Measurements from ENCODE around the gene CACNA1S. TPM values are rescaled to one million over a fixed set of nuclear protein-coding genes. Genes with fewer than 3 reads are reported as not detected.

The CACNA1S gene
- polyA plus RNA-seq, 1 of the 3 experiments (the other 2 are of a cell fraction), result not detected

DNA sequence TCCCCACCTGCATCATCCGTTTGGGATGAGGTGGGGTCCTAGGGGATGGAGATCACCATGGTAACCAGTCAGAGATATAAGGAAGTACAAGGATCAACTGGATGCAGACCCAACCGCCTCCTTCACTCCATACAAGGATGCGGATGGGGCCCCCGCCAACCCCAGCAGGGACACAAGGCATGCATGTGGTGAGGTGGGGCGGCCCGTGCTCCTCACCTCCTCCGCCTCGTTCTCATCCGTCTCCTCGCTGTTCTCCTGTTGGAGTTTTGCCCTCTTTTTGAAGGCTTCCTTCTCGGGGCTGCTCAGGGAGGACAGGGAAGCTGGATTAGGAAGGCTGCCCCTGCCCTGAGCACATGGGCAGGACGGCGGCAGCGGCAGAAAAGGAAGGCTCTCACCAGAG is 112.6 kb downstream of the CACNA1S start:
- ChIA-PET POLR2A (no interaction called here), CTCF (interaction anchor here (1.2 to 2.1 kb wide), 4 partner anchors 10 to 109 kb away, joined by 3 to 6 read pairs (median 4); no protein-coding TSS in a partner anchor)
- no peaks in the 10 kb centered on the region for H3F3A ChIP-seq (replicated peaks; ENCODE audit: insufficient read depth)
- H2AFZ ChIP-seq (ENCODE audit: low read depth), result no peak overlapping the region
- no peak for DNase-seq
- H3K9ac ChIP-seq, result no peak overlapping the region
- H3K9me3 ChIP-seq, result no peaks in the 10 kb centered on the region
- no peak overlapping the region for H3K27ac ChIP-seq (ENCODE audit: low read depth in 2 of 2, low read length in 1 of 2)
- no peaks in the 10 kb centered on the region for H3K27me3 ChIP-seq (ENCODE audit: insufficient read depth)
- H3K79me2 ChIP-seq (ENCODE audit: insufficient read depth), result no peaks in the 10 kb centered on the region
- H3K4me3 ChIP-seq (ENCODE audit: low read depth in 2 of 2, low read length in 1 of 2), result no peak overlapping the region
- H3K36me3 ChIP-seq (replicated peaks in 1 of 2; ENCODE audit: control insufficient read depth in 1 of 2, insufficient read depth in 2 of 2, low read length in 1 of 2), result no peaks in the 10 kb centered on the region
- H4K20me1 ChIP-seq (ENCODE audit: insufficient read depth), result no peaks in the 10 kb centered on the region
- H3K9me2 ChIP-seq, result no peaks in the 10 kb centered on the region
- no peaks in the 10 kb centered on the region for H3K4me1 ChIP-seq (ENCODE audit: control insufficient read depth in 1 of 2, insufficient read depth in 2 of 2, low read depth in 1 of 2, low read length in 1 of 2)
- no peak overlapping the region for H3K4me2 ChIP-seq
- TF ChIP-seq POLR2AphosphoS5 (IDR thresholded peaks at IDR 0.05; ENCODE audit: low read depth, low read length), result no peak
- TF ChIP-seq MEF2A (IDR thresholded peaks at IDR 0.05; ENCODE audit: borderline replicate concordance, low read depth), result no peak
- TF ChIP-seq IRF3 (IDR thresholded peaks at IDR 0.05; ENCODE audit: low read depth, low read length), result no peak
- TF ChIP-seq SIN3A (IDR thresholded peaks at IDR 0.05; ENCODE audit: borderline replicate concordance, low read depth, low read length), result no peak
- no peak for TF ChIP-seq RFX5 (IDR thresholded peaks at IDR 0.05; ENCODE audit: low read length)
- TF ChIP-seq FOXM1 (IDR thresholded peaks at IDR 0.05; ENCODE audit: low read depth), result no peak
- TF ChIP-seq TCF12 (IDR thresholded peaks at IDR 0.05), result no peak
- no peak for TF ChIP-seq TAF1 (IDR thresholded peaks at IDR 0.05; ENCODE audit: borderline replicate concordance, low read depth, low read length)
- TF ChIP-seq, protein P1, sequence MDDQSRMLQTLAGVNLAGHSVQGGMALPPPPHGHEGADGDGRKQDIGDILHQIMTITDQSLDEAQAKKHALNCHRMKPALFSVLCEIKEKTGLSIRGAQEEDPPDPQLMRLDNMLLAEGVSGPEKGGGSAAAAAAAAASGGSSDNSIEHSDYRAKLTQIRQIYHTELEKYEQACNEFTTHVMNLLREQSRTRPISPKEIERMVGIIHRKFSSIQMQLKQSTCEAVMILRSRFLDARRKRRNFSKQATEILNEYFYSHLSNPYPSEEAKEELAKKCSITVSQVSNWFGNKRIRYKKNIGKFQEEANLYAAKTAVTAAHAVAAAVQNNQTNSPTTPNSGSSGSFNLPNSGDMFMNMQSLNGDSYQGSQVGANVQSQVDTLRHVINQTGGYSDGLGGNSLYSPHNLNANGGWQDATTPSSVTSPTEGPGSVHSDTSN (IDR thresholded peaks at IDR 0.05), result no peak
- no peak for TF ChIP-seq NRF1 (IDR thresholded peaks at IDR 0.05; ENCODE audit: low read depth, low read length)
- no peak for TF ChIP-seq CHD2 (IDR thresholded peaks at IDR 0.05; ENCODE audit: low read length, partially characterized antibody)
- no peak for TF ChIP-seq ELF1 (IDR thresholded peaks at IDR 0.05)
- no peak for TF ChIP-seq SMC3 (IDR thresholded peaks at IDR 0.05; ENCODE audit: low read depth, low read length)
- TF ChIP-seq RAD21 (IDR thresholded peaks at IDR 0.05; ENCODE audit: low read length), result no peak
- no peak for TF ChIP-seq EP300 (IDR thresholded peaks at IDR 0.05; ENCODE audit: borderline replicate concordance in 1 of 2, low read depth in 1 of 2, low read length in 1 of 2)
- no peak for TF ChIP-seq FOXJ3 (CRISPR knock-in tag; IDR thresholded peaks at IDR 0.05)
- 86% methylated on average over 14 of the region's 14 CpGs for WGBS (ENCODE audit: low lambda C conversion rate)

DNA sequence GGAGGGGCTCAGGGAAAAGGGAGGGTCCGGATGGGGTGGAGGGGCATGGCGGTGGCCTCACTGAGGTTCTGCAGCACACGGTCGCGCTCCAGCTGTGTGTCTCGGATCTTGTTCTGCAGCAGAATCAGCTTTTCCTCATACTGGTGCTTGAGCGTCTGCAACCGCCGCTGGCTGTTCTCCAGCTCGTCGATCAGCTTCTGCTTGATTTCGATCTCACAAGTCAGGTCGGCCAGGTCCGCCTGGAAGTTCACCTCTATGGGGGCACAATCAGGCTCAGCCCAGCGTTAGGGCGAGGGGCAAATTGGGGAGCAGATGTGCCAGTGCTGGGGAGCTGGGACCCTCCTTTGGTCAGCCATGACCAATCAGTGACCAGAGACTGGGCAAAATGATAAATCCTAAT is 113.9 kb downstream of the CACNA1S start:
- Histone ChIP-seq H4K20me1 (ENCODE audit: insufficient read depth) (no peaks in the 10 kb centered on the region), H3K9me3 (no peaks in the 10 kb centered on the region), H3K4me3 (ENCODE audit: low read depth in 2 of 2, low read length in 1 of 2) (no peak overlapping the region), H3F3A (replicated peaks; ENCODE audit: insufficient read depth) (no peaks in the 10 kb centered on the region), H3K36me3 (replicated peaks in 1 of 2; ENCODE audit: control insufficient read depth in 1 of 2, insufficient read depth in 2 of 2, low read length in 1 of 2) (no peaks in the 10 kb centered on the region), H3K4me2 (no peak overlapping the region), H3K27me3 (ENCODE audit: insufficient read depth) (no peaks in the 10 kb centered on the region), H3K79me2 (ENCODE audit: insufficient read depth) (no peaks in the 10 kb centered on the region), H3K9me2 (no peaks in the 10 kb centered on the region), H3K9ac (no peak overlapping the region), H3K27ac (ENCODE audit: low read depth in 2 of 2, low read length in 1 of 2) (no peak overlapping the region), H3K4me1 (ENCODE audit: control insufficient read depth in 1 of 2, insufficient read depth in 2 of 2, low read depth in 1 of 2, low read length in 1 of 2) (no peaks in the 10 kb centered on the region), H2AFZ (ENCODE audit: low read depth) (no peak overlapping the region)
- TF ChIP-seq POLR2AphosphoS5 (IDR thresholded peaks at IDR 0.05; ENCODE audit: low read depth, low read length) (no peak), IRF3 (IDR thresholded peaks at IDR 0.05; ENCODE audit: low read depth, low read length) (no peak), NRF1 (IDR thresholded peaks at IDR 0.05; ENCODE audit: low read depth, low read length) (no peak), MXI1 (IDR thresholded peaks at IDR 0.05; ENCODE audit: low read depth, low read length) (no peak), SIN3A (IDR thresholded peaks at IDR 0.05; ENCODE audit: borderline replicate concordance, low read depth, low read length) (no peak), FOXM1 (IDR thresholded peaks at IDR 0.05; ENCODE audit: low read depth) (no peak), JUND (IDR thresholded peaks at IDR 0.05) (no peak)
- TF ChIP-seq, protein P2, sequence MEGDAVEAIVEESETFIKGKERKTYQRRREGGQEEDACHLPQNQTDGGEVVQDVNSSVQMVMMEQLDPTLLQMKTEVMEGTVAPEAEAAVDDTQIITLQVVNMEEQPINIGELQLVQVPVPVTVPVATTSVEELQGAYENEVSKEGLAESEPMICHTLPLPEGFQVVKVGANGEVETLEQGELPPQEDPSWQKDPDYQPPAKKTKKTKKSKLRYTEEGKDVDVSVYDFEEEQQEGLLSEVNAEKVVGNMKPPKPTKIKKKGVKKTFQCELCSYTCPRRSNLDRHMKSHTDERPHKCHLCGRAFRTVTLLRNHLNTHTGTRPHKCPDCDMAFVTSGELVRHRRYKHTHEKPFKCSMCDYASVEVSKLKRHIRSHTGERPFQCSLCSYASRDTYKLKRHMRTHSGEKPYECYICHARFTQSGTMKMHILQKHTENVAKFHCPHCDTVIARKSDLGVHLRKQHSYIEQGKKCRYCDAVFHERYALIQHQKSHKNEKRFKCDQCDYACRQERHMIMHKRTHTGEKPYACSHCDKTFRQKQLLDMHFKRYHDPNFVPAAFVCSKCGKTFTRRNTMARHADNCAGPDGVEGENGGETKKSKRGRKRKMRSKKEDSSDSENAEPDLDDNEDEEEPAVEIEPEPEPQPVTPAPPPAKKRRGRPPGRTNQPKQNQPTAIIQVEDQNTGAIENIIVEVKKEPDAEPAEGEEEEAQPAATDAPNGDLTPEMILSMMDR (IDR thresholded peaks at IDR 0.05), result no peak
- DNase-seq, result no peak
- 80% methylated on average over 15 of the region's 16 CpGs for WGBS (ENCODE audit: low lambda C conversion rate)
- POLR2A ChIA-PET, result no interaction called here
- CTCF ChIA-PET, result interaction anchor here (1.1 to 2.1 kb wide), 5 partner anchors 11 to 26 kb away, joined by 3 to 6 read pairs (median 5); no protein-coding TSS in a partner anchor

Data from SK-N-SH (cell line).